Fibroblast of pulmonary artery (primary cell): Measurements from ENCODE around the gene CSHL1.
"Not testable (repeated sequence)": the region's sequence is repeated elsewhere in the genome, so short reads cannot be mapped to it uniquely, and the experiment has no call there.

Source experiments
- DNase-seq: peaks from one replicate; pipeline ENCODE4 v3.0.0-alpha.2; 2010; ENCODE audit warnings: low read depth
- H3K4me3 ChIP-seq: replicated peaks from 2 replicates; pipeline ENCODE4 v1.5.1; 2011; ENCODE audit warnings: low read depth, mild to moderate bottlenecking, control low read depth, low read length, moderate library complexity
- TF ChIP-seq, protein P1 (sequence below): IDR thresholded peaks from 2 replicates; pipeline ENCODE4 v1.5.1; 2011; ENCODE audit warnings: mild to moderate bottlenecking, control low read depth, low read length, inconsistent platforms; ENCODE audit errors: missing control alignments

The CSHL1 gene

DNA sequence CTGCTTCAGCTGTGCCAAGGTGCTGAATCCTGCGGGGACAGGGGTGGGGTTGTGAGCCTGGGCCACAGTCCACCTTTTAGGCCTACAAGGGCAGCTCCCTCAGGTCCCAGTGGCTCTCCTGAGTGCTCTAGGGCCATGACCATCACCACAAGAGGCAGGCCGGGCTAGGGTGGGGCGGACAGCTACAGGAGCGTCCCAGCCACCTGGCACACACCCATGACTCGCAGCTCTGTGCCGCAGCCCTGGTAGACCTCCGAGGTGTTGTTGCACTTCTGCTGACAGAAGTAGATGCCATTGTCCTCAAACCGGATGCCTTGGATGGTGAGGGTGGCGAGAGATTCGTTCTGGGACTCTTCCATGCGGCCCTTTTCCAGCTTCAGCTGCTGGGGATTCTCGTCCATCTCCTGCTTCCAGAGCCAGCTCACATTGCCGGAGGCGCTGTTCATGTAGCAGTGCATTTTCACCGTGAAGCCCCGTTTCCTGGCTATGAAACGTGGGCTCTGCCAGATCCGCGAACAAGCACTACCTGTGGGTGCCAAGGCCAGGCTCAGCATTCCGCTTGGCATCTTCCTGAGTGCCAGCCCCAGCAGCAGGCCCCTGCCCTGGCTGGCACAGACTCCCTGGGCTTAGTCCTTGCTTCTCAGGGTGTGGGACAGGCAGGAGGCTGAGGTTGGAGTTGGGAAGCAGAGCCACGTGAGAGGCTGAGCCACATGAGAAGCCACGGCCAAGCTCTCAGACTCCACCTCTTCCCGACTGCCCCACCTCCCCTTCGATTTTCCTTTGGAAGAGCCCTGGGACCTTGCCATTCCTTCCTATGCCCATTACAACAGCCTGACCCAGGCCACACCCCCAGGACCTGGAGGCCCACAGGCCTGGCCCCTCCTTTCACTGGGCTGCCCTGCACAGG is 19.1 kb upstream of the CSHL1 start:
- DNase-seq, result no peak
- H3K4me3 ChIP-seq, result no peak overlapping the region
- TF ChIP-seq, protein P1, sequence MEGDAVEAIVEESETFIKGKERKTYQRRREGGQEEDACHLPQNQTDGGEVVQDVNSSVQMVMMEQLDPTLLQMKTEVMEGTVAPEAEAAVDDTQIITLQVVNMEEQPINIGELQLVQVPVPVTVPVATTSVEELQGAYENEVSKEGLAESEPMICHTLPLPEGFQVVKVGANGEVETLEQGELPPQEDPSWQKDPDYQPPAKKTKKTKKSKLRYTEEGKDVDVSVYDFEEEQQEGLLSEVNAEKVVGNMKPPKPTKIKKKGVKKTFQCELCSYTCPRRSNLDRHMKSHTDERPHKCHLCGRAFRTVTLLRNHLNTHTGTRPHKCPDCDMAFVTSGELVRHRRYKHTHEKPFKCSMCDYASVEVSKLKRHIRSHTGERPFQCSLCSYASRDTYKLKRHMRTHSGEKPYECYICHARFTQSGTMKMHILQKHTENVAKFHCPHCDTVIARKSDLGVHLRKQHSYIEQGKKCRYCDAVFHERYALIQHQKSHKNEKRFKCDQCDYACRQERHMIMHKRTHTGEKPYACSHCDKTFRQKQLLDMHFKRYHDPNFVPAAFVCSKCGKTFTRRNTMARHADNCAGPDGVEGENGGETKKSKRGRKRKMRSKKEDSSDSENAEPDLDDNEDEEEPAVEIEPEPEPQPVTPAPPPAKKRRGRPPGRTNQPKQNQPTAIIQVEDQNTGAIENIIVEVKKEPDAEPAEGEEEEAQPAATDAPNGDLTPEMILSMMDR, result no peak

- H3K4me3 ChIP-seq, result no peak overlapping the region
- TF ChIP-seq, protein P1, result no peak
- DNase-seq, result no peak
Measured at GRCh38 chr17:63928966-63929695, 18.1 kb upstream of the CSHL1 start.

DNA sequence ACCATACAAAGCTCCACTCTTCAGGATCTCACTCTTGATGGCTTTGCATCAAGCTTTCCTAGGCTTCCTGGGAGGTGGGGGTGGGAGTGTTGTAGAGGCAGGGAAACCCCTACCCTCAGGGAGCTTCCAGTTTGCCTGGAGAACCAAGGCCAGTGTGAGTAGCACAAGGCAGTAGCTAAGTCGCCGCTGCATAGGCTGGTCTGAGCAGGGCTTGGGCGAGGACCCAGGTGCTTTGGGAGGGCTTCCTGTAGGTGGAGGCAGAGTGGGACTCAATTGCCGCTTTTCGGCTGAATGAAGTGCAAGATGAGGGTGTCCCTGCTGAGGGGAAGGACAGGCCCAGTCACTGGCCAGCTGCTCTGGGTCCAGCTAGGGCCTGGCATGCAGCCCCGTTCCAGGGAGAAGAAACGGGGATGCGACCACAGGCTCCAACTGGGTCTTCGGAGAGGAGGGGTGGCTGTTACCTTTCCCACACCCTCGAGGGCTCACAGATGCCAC is 17.2 kb upstream of the CSHL1 start:
- no peak for DNase-seq
- no peak overlapping the region for H3K4me3 ChIP-seq
- TF ChIP-seq, protein P1, result no peak

DNA sequence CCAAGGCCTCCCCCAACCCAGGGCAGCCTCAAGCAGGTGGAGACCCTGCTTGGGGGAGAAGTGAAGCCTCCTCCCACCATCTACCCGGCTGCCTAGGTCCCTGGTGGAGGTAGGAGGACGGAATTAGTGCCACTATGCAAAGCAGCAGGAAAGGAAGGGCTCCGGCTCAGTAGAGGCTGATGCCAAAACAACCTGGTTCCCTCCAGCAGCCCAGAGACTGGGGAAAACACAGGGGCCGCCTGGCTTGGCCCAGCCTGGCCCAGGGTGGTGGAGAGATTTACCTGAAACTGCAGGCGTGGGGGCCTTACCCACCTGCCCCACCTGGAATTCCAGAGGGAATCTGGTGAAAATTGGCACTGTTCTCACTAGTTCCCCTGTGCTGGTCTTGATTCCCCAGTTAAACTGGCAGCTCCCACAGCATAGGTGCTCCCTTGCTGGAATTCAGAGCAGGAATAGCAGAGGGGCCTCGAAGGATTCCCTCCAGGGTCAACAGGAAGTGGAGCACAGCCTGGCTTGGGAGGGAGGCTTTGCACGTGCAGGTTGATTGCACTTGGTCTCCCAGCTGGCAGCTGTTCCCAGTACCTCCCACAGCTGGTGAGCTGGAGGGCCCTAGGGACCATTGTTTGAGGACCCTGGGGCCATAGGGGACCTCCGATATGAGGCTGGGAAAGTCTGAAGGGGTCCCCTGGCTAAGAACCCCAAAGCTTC is 16.6 kb upstream of the CSHL1 start:
- no peak for DNase-seq
- TF ChIP-seq, protein P1, result no peak
- no peak overlapping the region for H3K4me3 ChIP-seq

GRCh38 chr17:63926164-63926563 is 15.1 kb upstream of the CSHL1 start:
- no peak for DNase-seq
- no peak overlapping the region for H3K4me3 ChIP-seq
- TF ChIP-seq, protein P1, result no peak

DNA sequence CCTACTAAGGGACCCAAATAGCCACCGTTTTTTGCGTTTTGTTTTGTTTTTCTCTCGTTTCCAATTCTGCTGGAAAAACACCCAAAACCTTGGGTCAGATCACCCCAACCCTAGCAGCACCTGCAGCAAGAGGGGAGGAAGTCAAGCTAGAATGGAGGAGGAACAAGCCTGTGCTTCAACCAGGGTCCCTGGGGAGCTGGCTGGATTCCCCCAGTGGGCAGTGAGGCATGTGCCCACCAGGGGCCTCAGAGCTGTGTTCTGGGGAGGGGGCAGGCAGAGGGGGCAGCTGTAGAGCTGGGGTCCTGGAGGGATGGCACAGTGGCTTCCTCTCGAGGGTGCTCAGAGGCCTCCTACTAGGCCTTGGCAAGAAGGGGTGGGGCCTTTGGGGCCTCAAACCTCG is 14.6 kb upstream of the CSHL1 start:
- TF ChIP-seq, protein P1, result no peak
- no peak overlapping the region for H3K4me3 ChIP-seq
- DNase-seq, result no peak

- H3K4me3 ChIP-seq, DNase-seq: not testable (repeated sequence)
Measured at GRCh38 chr17:63922402-63922801, 11.3 kb upstream of the CSHL1 start.

DNA sequence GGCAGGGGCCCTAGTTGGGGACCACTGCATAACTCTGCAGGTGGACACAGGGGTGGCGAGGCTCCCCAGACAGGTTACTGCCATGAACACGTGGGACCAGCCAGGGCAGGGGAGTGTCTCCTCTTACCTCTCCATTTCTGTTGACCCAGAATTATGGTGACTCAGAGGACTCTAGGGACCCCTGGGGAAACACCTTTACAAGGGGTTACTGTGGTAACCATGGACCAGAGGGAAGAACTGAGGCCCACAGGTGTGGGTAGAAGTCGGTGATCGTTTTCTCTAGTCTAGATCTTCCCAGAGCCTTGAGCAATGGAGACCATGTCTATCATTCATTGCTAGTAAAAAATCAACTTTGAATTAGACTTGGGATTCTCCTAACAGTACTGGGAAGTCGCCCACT is 9.7 kb upstream of the CSHL1 start:
- DNase-seq, H3K4me3 ChIP-seq: not testable (repeated sequence)

- DNase-seq, H3K4me3 ChIP-seq: not testable (repeated sequence)
Measured at GRCh38 chr17:63920050-63920449, 9.0 kb upstream of the CSHL1 start.
